HTERT RPE-1 (cell line): ENCODE data around the gene ARPIN.
"Not testable (repeated sequence)": the region's sequence is repeated elsewhere in the genome, so short reads cannot be mapped to it uniquely, and the experiment has no call there.

Source experiments
- in situ Hi-C: fragments of 300-500 bp; cut with MboI; formaldehyde crosslinking; loops from 4 replicates; pipeline ENCODE4 v1.14.3; 2020; ENCODE audit warnings: low sequenced_read_pairs

Gene ARPIN

GRCh38 chr15:89912674-89913396, at the start of gene ARPIN:
Gene ARPIN, minus strand, starts transcription at chr15:89912952. Its CDS starts 117 bp downstream, at chr15:89912835.
- in situ Hi-C loops, result no loop called here

- in situ Hi-C loops, result no loop called here
Measured at GRCh38 chr15:89958107-89958805, 45.5 kb upstream of the ARPIN start.

DNA sequence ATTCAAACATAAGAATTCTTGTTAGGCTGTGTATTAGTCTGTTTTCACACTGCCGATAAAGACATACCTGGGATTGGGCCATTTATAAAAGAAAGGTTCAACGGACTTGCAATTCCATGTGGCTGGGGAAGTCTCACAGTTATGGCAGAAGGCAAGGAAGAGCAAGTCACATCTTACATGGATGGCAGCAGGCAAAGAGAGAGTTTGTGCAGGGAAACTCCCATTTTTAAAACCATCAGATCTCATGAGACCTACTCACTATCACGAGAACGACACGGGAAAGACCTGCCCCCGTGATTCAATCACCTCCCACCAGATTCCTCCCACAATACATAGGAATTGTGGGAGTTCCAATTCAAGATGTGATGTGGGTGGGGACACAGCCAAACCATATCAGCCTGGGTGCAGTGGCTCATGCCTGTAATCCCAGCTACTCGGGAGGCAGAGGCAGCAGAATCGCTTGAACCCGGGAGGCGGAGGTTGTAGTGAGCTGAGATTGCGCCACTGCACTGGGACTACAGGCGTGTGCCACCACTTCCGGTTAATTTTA, 42.8 kb upstream of the ARPIN start:
- in situ Hi-C loops, result not testable (repeated sequence)

- in situ Hi-C loops, result no loop called here
Measured at GRCh38 chr15:89954541-89954940, 41.8 kb upstream of the ARPIN start.

GRCh38 chr15:89948796-89949195, 36.0 kb upstream of the ARPIN start:
- in situ Hi-C loops, result no loop called here

DNA sequence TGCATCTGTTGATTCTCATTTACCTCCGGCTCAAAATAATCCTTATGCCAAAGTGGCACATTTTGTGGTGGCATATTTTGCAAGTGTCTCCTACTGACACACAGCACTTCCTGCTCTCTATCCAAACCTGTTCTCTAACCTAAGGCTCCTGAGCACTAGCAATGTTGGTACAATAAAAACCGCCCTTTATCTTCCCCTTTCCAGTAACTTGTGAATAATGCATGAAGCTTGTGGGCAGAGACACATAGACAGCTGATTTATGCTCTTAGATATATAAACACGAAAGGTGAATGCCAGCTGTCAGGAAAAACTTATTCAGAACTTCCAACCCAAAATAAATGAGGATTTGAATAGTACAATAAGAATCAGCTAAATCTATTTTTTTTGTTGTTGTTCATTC, 34.6 kb upstream of the ARPIN start:
- in situ Hi-C loops, result no loop called here

GRCh38 chr15:89946681-89947299, 34.0 kb upstream of the ARPIN start:
- in situ Hi-C loops, result no loop called here

DNA sequence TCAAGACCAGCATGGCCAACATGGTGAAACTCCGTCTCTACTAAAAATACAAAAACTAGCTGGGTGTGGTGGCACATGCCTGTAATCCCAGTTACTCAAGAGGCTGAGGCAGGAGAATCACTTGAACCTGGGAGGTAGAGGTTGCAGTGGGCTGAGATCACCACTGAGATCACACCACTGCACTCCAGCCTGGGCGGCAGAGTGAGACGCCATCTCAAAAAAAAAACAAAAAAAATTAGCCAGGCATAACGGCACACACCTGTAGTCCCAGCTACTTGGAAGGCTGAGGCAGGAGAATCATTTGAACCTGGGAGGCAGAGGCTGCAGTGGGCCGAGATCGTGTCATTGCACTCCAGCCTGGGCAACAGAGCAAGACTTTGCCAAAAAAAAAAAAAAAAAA, 31.0 kb upstream of the ARPIN start:
- in situ Hi-C loops, result not testable (repeated sequence)

DNA sequence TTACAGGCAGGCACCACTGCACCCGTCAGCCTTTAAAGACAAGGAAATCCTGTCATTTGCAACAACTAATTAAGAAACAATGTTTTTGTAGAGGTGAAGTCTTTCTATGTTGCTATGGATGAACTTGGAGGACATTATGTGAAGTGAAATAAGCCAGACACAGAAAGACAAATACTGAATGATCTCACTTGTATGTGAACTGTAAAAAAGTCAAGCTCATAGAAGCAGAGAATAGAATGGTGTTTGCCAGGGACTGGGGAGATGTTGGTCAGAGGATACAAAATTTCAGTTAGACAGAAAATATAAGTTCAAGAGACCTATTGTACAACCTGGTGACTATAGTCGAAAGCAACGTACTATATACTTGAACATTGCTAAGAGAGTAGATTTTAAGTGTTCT, 27.2 kb upstream of the ARPIN start:
- in situ Hi-C loops, result no loop called here

GRCh38 chr15:89939377-89939776, 26.6 kb upstream of the ARPIN start:
- in situ Hi-C loops, result not testable (repeated sequence)

DNA sequence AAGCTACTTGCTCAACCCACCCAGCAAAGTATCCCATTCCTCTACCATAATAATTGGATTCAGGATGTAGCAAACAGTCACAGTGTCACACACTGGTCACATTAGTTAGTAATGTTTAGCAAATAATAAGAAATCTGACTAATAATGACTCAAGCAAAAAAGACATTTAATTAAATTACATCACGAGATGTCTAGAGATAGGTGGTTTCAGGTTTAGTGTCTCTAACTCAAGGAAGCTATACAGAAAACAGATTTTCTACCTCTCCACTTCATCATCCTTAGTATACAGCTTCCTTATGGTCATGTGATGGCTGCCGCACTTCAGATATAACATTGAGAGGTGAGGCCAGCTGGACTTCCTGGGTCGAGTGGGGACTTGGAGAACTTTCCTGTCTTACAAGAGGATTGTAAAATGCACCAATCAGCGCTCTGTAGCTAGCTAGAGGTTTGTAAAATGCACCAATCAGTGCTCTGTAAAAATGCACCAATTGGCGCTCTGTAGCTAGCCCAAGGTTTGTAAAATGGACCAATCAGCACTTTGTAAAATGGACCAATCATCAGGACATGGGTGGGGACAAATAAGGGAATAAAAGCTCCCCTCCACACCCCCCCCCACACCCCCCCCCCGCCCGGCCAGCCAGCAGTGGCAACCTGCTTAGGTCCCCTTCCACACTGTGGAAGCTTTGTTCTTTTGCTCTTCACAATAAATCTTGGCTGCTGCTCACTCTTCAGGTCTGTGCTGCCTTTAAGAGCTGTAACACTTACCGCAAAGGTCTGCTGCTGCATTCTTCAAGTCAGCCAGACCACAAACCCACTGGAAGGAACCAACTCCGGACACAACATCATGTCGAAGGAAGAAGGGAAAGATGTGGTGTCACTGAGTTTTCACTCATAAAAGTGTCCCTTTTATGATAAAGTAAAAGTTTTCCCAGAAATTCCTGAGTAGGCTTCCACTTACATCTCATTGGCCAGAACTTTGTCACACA, 24.9 kb upstream of the ARPIN start:
- in situ Hi-C loops, result no loop called here

GRCh38 chr15:89936786-89937265, 24.1 kb upstream of the ARPIN start:
- in situ Hi-C loops, result no loop called here

- in situ Hi-C loops, result no loop called here
Measured at GRCh38 chr15:89936051-89936785, 23.5 kb upstream of the ARPIN start.

- in situ Hi-C loops, result no loop called here
Measured at GRCh38 chr15:89932880-89933279, 20.1 kb upstream of the ARPIN start.

GRCh38 chr15:89928421-89928820, 15.7 kb upstream of the ARPIN start:
- in situ Hi-C loops, result no loop called here

DNA sequence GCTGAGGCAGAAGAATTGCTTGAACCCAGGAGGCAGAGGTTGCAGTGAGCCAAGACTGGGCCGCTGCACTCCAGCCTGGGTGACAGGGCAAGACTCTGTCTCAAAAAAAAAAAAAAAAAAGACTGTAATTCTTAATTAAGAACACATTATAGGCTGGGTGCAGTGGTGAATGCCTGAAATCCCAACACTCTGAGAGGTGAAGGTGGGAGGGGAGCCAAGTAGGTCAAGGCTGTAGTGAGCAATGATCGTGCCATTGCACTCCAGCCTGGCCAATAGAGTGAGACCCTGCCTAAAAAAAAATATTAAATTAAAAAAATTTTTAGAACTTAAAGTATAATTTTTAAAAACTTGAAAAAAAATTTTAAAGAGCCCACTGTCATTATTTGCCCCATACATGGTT, 13.4 kb upstream of the ARPIN start:
- in situ Hi-C loops, result no loop called here

DNA sequence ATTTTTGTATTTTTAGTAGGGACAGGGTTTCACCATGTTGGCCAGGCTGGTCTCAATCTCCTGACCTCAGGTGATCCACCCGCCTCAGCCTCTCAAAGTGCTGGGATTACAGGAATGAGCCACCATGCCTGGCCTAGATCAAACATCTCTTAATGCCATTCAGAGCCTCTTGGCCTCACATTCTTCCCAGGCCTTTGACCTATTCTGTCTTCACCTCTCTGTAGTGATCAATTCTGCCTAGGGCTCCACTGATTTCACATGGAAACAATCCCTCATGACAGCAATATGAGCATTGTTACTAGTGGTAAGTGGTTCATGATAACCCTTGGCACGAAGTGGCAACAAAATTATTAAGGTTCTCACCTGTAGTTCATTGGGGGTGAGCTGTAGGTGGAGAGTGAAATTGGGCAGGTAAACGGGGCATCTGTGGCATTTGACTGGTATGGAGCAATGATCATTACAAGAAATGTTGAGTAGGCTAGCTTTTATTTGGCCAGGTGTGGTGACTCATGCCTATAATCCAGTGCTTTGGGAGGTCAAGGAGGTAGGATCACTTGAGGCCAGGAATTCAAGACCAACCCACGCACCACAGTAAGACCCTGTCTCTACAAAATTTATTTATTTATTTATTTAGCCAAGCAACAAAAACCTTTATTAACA, 4.8 kb upstream of the ARPIN start:
- in situ Hi-C loops, result no loop called here

- in situ Hi-C loops, result no loop called here
Measured at GRCh38 chr15:89916660-89917059, 3.9 kb upstream of the ARPIN start.

- in situ Hi-C loops, result no loop called here
Measured at GRCh38 chr15:89912145-89912673, 543 bp downstream of the ARPIN start.
